IMR-90 (cell line): ENCODE results near the gene GARNL3. TPM values are rescaled to one million over a fixed set of nuclear protein-coding genes. Genes with fewer than 3 reads are reported as not detected.

Experiments used
- ATAC-seq: fragments of 200-7000 bp; cut with Tn5 transposase; 2 replicates; pipeline ENCODE4 v1.9.1; 2020; ENCODE audit warnings: low read depth, mild to moderate bottlenecking, moderate library complexity
- BruUV-seq: library from RNA; stranded (reverse); fragments of 400-500 nt; replicated peaks from 2 replicates; lab custom pipeline; 2021; lab: Mats Ljungman, UMichigan
- CTCF ChIA-PET: fragments of 300-600 bp; formaldehyde crosslinking; extraction: SDS; loops from one replicate; lab custom pipeline; 2021; ENCODE audit warnings: antibody characterized with exemption; lab: Yijun Ruan, JAX
- POLR2A ChIA-PET: fragments of 300-600 bp; sonication (Branson Sonifier 250); formaldehyde crosslinking; loops from one replicate; lab custom pipeline; 2022; ENCODE audit warnings: antibody characterized with exemption; ENCODE audit not compliant: unreplicated experiment; lab: Charles Lee
- DNase-seq: peaks from one replicate; pipeline ENCODE4 v3.0.0; 2013
- H2AFZ ChIP-seq: replicated peaks from 2 replicates; pipeline ENCODE3; 2013; ENCODE audit warnings: low read length, mild to moderate bottlenecking; ENCODE audit not compliant: poor library complexity
- H2AK5ac ChIP-seq: 2 replicates; pipeline ENCODE4 v1.6.1; 2013; ENCODE audit warnings: low read depth, low read length, inconsistent platforms
- H2AK9ac ChIP-seq: replicated peaks from 2 replicates; pipeline ENCODE3; 2013; ENCODE audit warnings: mild to moderate bottlenecking, low read depth, low read length, moderate library complexity; ENCODE audit not compliant: poor library complexity
- H2BK120ac ChIP-seq: 2 replicates; pipeline ENCODE4 v1.6.1; 2013; ENCODE audit warnings: low read depth, low read length, inconsistent platforms
- H2BK15ac ChIP-seq: 3 replicates; pipeline ENCODE4 v1.6.1; 2013; ENCODE audit warnings: low read depth, low read length, inconsistent platforms
- H2BK20ac ChIP-seq: 2 replicates; pipeline ENCODE4 v1.6.1; 2013; ENCODE audit warnings: low read depth, mild to moderate bottlenecking, inconsistent platforms, low read length, moderate library complexity
- H2BK5ac ChIP-seq: 2 replicates; pipeline ENCODE4 v1.6.1; 2013; ENCODE audit warnings: mild to moderate bottlenecking, low read depth, low read length, inconsistent platforms; ENCODE audit not compliant: poor library complexity, severe bottlenecking
- H3K14ac ChIP-seq: replicated peaks from 2 replicates; pipeline ENCODE4 v1.6.1; 2013; ENCODE audit warnings: low read depth, low read length, inconsistent platforms
- H3K18ac ChIP-seq: 2 replicates; pipeline ENCODE4 v1.6.1; 2013; ENCODE audit warnings: low read depth, low read length, control low read depth
- H3K23ac ChIP-seq: 2 replicates; pipeline ENCODE4 v1.6.1; 2013; ENCODE audit warnings: low read depth, low read length, inconsistent platforms
- H3K27ac ChIP-seq: 2 replicates; pipeline ENCODE4 v1.5.1; 2013; ENCODE audit warnings: mild to moderate bottlenecking, control low read depth, low read length; ENCODE audit not compliant: insufficient read depth
- H3K27me3 ChIP-seq: 2 replicates; pipeline ENCODE4 v1.6.1; 2013; ENCODE audit warnings: low read length; ENCODE audit not compliant: control insufficient read depth, insufficient read depth
- H3K36me3 ChIP-seq: 2 replicates; pipeline ENCODE4 v1.6.1; 2013; ENCODE audit warnings: low read length, mixed read lengths; ENCODE audit not compliant: control insufficient read depth, insufficient read depth
- H3K4ac ChIP-seq: 2 replicates; pipeline ENCODE4 v1.6.1; 2013; ENCODE audit warnings: low read depth, low read length, inconsistent platforms
- H3K4me1 ChIP-seq: 2 replicates; pipeline ENCODE4 v1.6.1; 2013; ENCODE audit warnings: low read length, mixed read lengths; ENCODE audit not compliant: control insufficient read depth, insufficient read depth
- H3K4me2 ChIP-seq: 2 replicates; pipeline ENCODE4 v1.6.1; 2013; ENCODE audit warnings: low read depth, mild to moderate bottlenecking, control low read depth, low read length, moderate library complexity
- H3K4me3 ChIP-seq: 2 replicates; pipeline ENCODE4 v1.5.1; 2013; ENCODE audit warnings: low read depth, mild to moderate bottlenecking, control low read depth, low read length, moderate library complexity; ENCODE audit not compliant: insufficient read depth
- H3K56ac ChIP-seq: 2 replicates; pipeline ENCODE4 v1.6.1; 2013; ENCODE audit warnings: low read length, inconsistent platforms; ENCODE audit not compliant: insufficient read depth; ENCODE audit errors: extremely low read depth
- H3K79me1 ChIP-seq, 2 experiments: 2 replicates each; pipeline ENCODE4 v1.6.1; 2013; ENCODE audit warnings: low read length in 2 of 2, inconsistent platforms in 1 of 2, low read depth in 1 of 2
- H3K9ac ChIP-seq: 2 replicates; pipeline ENCODE4 v1.6.1; 2013; ENCODE audit warnings: low read depth, low read length, control low read depth
- H3K9me1 ChIP-seq: 2 replicates; pipeline ENCODE4 v1.6.1; 2013; ENCODE audit warnings: low read length, inconsistent platforms; ENCODE audit not compliant: insufficient read depth
- H3K9me3 ChIP-seq: 2 replicates; pipeline ENCODE4 v1.6.1; 2013; ENCODE audit warnings: low read length; ENCODE audit not compliant: control insufficient read depth, insufficient read depth
- H4K20me1 ChIP-seq: 2 replicates; pipeline ENCODE4 v1.6.1; 2013; ENCODE audit warnings: low read length, inconsistent platforms; ENCODE audit not compliant: insufficient read depth
- H4K5ac ChIP-seq: 2 replicates; pipeline ENCODE4 v1.6.1; 2013; ENCODE audit warnings: mild to moderate bottlenecking, low read depth, low read length, control low read depth
- H4K8ac ChIP-seq, 2 experiments: 2 replicates each; pipeline ENCODE4 v1.6.1; 2013; ENCODE audit warnings: low read depth in 2 of 2, low read length in 2 of 2, control low read depth in 1 of 2, inconsistent platforms in 1 of 2
- H4K91ac ChIP-seq: 2 replicates; pipeline ENCODE4 v1.6.1; 2013; ENCODE audit warnings: low read depth, low read length, inconsistent platforms; ENCODE audit not compliant: insufficient read depth
- BHLHE40 ChIP-seq: fragments of 150-350 bp; IDR thresholded peaks from 2 replicates; pipeline ENCODE4 v1.6.1; 2016; ENCODE audit warnings: mild to moderate bottlenecking, low read depth, low read length
- CEBPB ChIP-seq: IDR thresholded peaks from 2 replicates; pipeline ENCODE4 v1.6.1; 2012; ENCODE audit warnings: low read depth, low read length, improper control_type of control experiment
- CHD1 ChIP-seq: IDR thresholded peaks from 2 replicates; pipeline ENCODE4 v1.6.1; 2012; ENCODE audit warnings: low read depth, low read length, improper control_type of control experiment
- ELK1 ChIP-seq: fragments of 150-350 bp; IDR thresholded peaks from 2 replicates; pipeline ENCODE4 v1.6.1; 2016; ENCODE audit warnings: low read depth, mild to moderate bottlenecking, low read length, moderate library complexity, borderline replicate concordance
- FOS ChIP-seq: fragments of 150-350 bp; IDR thresholded peaks from 2 replicates; pipeline ENCODE4 v1.6.1; 2016; ENCODE audit warnings: low read depth, low read length
- MAFK ChIP-seq: IDR thresholded peaks from 2 replicates; pipeline ENCODE4 v1.6.1; 2012; ENCODE audit warnings: low read depth, low read length, improper control_type of control experiment
- MAZ ChIP-seq: IDR thresholded peaks from 2 replicates; pipeline ENCODE4 v1.6.1; 2012; ENCODE audit warnings: low read depth, mild to moderate bottlenecking, low read length, improper control_type of control experiment, moderate library complexity, borderline replicate concordance
- MXI1 ChIP-seq: IDR thresholded peaks from 2 replicates; pipeline ENCODE4 v1.6.1; 2012; ENCODE audit warnings: low read depth, mild to moderate bottlenecking, low read length, moderate library complexity, borderline replicate concordance
- NFE2L2 ChIP-seq: fragments of 150-350 bp; IDR thresholded peaks from 2 replicates; pipeline ENCODE4 v1.6.1; 2016; ENCODE audit warnings: low read depth, mild to moderate bottlenecking, low read length
- POLR2A ChIP-seq: IDR thresholded peaks from 2 replicates; pipeline ENCODE4 v1.6.1; 2012; ENCODE audit warnings: mild to moderate bottlenecking, low read depth, low read length
- RAD21 ChIP-seq: IDR thresholded peaks from 2 replicates; pipeline ENCODE4 v1.6.1; 2012; ENCODE audit warnings: low read length, improper control_type of control experiment
- RCOR1 ChIP-seq: IDR thresholded peaks from 2 replicates; pipeline ENCODE4 v1.6.1; 2012; ENCODE audit warnings: mild to moderate bottlenecking, low read length, improper control_type of control experiment; ENCODE audit not compliant: insufficient replicate concordance
- RFX5 ChIP-seq: IDR thresholded peaks from 2 replicates; pipeline ENCODE4 v1.8.0; 2012; ENCODE audit warnings: low read depth, mild to moderate bottlenecking, low read length, moderate library complexity
- SMC3 ChIP-seq: fragments of 150-350 bp; IDR thresholded peaks from 2 replicates; pipeline ENCODE4 v1.6.1; 2016; ENCODE audit warnings: low read depth, mild to moderate bottlenecking, antibody characterized with exemption, low read length, moderate library complexity
- USF2 ChIP-seq: fragments of 150-350 bp; IDR thresholded peaks from 2 replicates; pipeline ENCODE4 v1.6.1; 2017; ENCODE audit warnings: mild to moderate bottlenecking, antibody characterized with exemption, low read length, low read depth
- WGBS, 2 experiments: methylation state at CpG; one replicate each; pipeline versions ENCODE4 v1.1.5 to v1.1.7; 2013; ENCODE audit warnings: missing lambda C conversion rate in 2 of 2; ENCODE audit not compliant: insufficient read length in 1 of 2; ENCODE audit errors: extremely low coverage in 2 of 2; 5-methylcytosine and 5-hydroxymethylcytosine counted together
- dilution Hi-C: fragments of 300-500 bp; cut with HindIII; formaldehyde crosslinking; loops from one replicate; pipeline ENCODE4 v1.14.3; 2018; ENCODE audit warnings: low sequenced_read_pairs; ENCODE audit not compliant: unreplicated experiment
- in situ Hi-C: fragments of 300-500 bp; cut with MboI; formaldehyde crosslinking; loops from 3 replicates; pipeline ENCODE4 v1.14.3; 2019; ENCODE audit warnings: low sequenced_read_pairs, inconsistent platforms, mixed read lengths
- intact Hi-C: fragments of 100-400 bp; cut with micrococcal nuclease; formaldehyde crosslinking; loops from 2 replicates; pipeline ENCODE4 v1.10.0; 2022
- polyA plus RNA-seq, 3 experiments: library from polyadenylated mRNA; depleted of rRNA; stranded (reverse); fragments of >200 nt; gene quantifications; 2 replicates each; pipeline ENCODE4 v1.2.3, GENCODE V29; 2012; ENCODE audit warnings: low replicate concordance in 1 of 3
- total RNA-seq: library from RNA; depleted of rRNA; stranded (reverse); fragments of >200 nt; gene quantifications from 2 replicates; pipeline ENCODE4 v1.2.3, GENCODE V29; 2012
- TF ChIP-seq, protein P1 (sequence below): conservative IDR thresholded peaks from 2 replicates; pipeline ENCODE4 v1.5.1; 2012; ENCODE audit warnings: mild to moderate bottlenecking, low read depth, low read length, improper control_type of control experiment

The GARNL3 gene
- total and polyA plus RNA-seq, 2 of the 4 experiments (the other 2 are of a cell fraction) = 1.9 to 5.0 TPM

DNA sequence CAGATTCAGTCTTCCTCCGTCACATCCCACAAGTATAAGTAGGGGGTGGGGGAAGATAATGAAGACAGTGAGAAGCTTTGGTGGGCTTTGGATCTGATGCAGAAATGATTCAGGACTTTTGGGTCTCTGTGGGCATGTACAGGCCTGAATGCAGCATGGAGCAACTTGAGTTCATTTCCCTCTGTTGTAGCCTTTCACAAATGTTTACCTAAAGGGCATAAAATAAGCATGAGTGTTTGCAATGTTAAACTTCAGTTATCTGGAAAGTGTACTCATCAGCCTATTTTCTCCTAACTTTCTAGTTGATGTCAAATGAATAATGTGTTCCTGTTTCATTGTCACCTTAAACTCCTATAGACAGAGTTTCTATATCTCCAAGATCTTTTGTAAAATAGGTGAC, 39.3 kb downstream of the GARNL3 start:
- intact Hi-C loops = no loop called here
- no CpG with 5 or more reads among the region's 1 CpG for WGBS, 2 experiments
- dilution Hi-C loops = no loop called here
- H3K14ac ChIP-seq = 0 out of 2 replicates have a peak overlapping the region, but pooled peaks have one; percentile 16
- H2BK20ac ChIP-seq = 0 out of 2 replicates have a peak overlapping the region, but pooled peaks have one; percentile 27
- H3K36me3 ChIP-seq = no peaks in the 10 kb centered on the region
- in situ Hi-C loops = no loop called here
- no peak overlapping the region for H3K4ac ChIP-seq
- no peak overlapping the region for H3K56ac ChIP-seq
- no peak overlapping the region for H4K91ac ChIP-seq
- no peak overlapping the region; the same call in 2 of the 3 replicates for H2BK15ac ChIP-seq
- peak overlapping the region; percentile 30 for H2BK5ac ChIP-seq
- H3K9me3 ChIP-seq = no peaks in the 10 kb centered on the region
- peak overlapping the region; percentile 69; the same call in 1 of the 2 replicates for H3K18ac ChIP-seq
- no TSS peak for BruUV-seq
- peak; percentile 80 for ATAC-seq
- no peak overlapping the region for H2AK5ac ChIP-seq
- ChIA-PET POLR2A (no interaction called here), CTCF (no interaction called here)
- H3K9ac ChIP-seq = no peak overlapping the region
- H4K5ac ChIP-seq = peak overlapping the region; percentile 49; the same call in 1 of the 2 replicates
- no peak overlapping the region for H2BK120ac ChIP-seq
- H3K4me1 ChIP-seq = peaks cover 6% of the 10 kb centered on the region
- no peak overlapping the region for H2AFZ ChIP-seq
- H3K27ac ChIP-seq = peak overlapping the region; percentile 22; the same call in 1 of the 2 replicates
- no peaks in the 10 kb centered on the region for H3K27me3 ChIP-seq
- DNase-seq = peak; percentile 24
- H2AK9ac ChIP-seq = no peak overlapping the region
- no peak overlapping the region; a peak in 1 of 4 replicates for H4K8ac ChIP-seq
- H3K9me1 ChIP-seq = no peaks in the 10 kb centered on the region
- H3K23ac ChIP-seq = no peak overlapping the region
- H4K20me1 ChIP-seq = no peaks in the 10 kb centered on the region
- H3K4me2 ChIP-seq = no peak overlapping the region
- H3K4me3 ChIP-seq = no peak overlapping the region
- TF ChIP-seq FOS (no peak), USF2 (no peak), CEBPB (no peak), RAD21 (no peak), MAZ (no peak), BHLHE40 (no peak), NFE2L2 (no peak), MXI1 (no peak), ELK1 (no peak), MAFK (no peak), SMC3 (no peak), RFX5 (no peak), CHD1 (no peak), POLR2A (no peak), RCOR1 (no peak)
- TF ChIP-seq, protein P1, sequence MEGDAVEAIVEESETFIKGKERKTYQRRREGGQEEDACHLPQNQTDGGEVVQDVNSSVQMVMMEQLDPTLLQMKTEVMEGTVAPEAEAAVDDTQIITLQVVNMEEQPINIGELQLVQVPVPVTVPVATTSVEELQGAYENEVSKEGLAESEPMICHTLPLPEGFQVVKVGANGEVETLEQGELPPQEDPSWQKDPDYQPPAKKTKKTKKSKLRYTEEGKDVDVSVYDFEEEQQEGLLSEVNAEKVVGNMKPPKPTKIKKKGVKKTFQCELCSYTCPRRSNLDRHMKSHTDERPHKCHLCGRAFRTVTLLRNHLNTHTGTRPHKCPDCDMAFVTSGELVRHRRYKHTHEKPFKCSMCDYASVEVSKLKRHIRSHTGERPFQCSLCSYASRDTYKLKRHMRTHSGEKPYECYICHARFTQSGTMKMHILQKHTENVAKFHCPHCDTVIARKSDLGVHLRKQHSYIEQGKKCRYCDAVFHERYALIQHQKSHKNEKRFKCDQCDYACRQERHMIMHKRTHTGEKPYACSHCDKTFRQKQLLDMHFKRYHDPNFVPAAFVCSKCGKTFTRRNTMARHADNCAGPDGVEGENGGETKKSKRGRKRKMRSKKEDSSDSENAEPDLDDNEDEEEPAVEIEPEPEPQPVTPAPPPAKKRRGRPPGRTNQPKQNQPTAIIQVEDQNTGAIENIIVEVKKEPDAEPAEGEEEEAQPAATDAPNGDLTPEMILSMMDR = no peak
- no peaks in the 10 kb centered on the region for H3K79me1 ChIP-seq
